SK-N-SH (cell line): ENCODE data around the gene VSIG2. TPM values are rescaled to one million over a fixed set of nuclear protein-coding genes. Genes with fewer than 3 reads are reported as not detected.
A peak's percentile ranks its signal among the peaks of the same experiment; 100 is the strongest.
"Not testable (repeated sequence)": the region's sequence is repeated elsewhere in the genome, so short reads cannot be mapped to it uniquely, and the experiment has no call there.

ENCODE experiments used
- CTCF ChIA-PET: fragments of 300-600, 350-600 bp; formaldehyde crosslinking; extraction: SDS; loops from one replicate; lab custom pipeline; 2021; lab: Yijun Ruan, JAX
- POLR2A ChIA-PET: fragments of 350-600 bp; sonication (Branson Sonifier 250); formaldehyde crosslinking; extraction: SDS; loops from one replicate; lab custom pipeline; 2020; ENCODE audit warnings: antibody characterized with exemption, inconsistent platforms; lab: Yijun Ruan, JAX
- DNase-seq: peaks from one replicate; pipeline ENCODE4 v3.0.0; 2012
- H2AFZ ChIP-seq: fragments of 200-600 bp; sonication (generic); 2 replicates; pipeline ENCODE4 v1.8.1; 2016; ENCODE audit warnings: antibody characterized with exemption, mild to moderate bottlenecking, low read depth
- H3F3A ChIP-seq: fragments of 200-600 bp; sonication (generic); replicated peaks from 2 replicates; pipeline ENCODE3; 2016; ENCODE audit warnings: antibody characterized with exemption, mild to moderate bottlenecking; ENCODE audit not compliant: insufficient read depth
- H3K27ac ChIP-seq, 2 experiments: fragments of 200-500 bp in 1 of 2; fragments of 200-600 bp in 1 of 2; sonication (Bioruptor generic) in 1 of 2; sonication (generic), shearing (Covaris generic) in 1 of 2; 2 replicates each; pipeline versions ENCODE4 v1.5.1 to v1.6.1; 2014 to 2016; ENCODE audit warnings: low read depth in 2 of 2, inconsistent platforms in 1 of 2, low read length in 1 of 2, mild to moderate bottlenecking in 1 of 2, mixed read lengths in 1 of 2
- H3K27me3 ChIP-seq: fragments of 200-600 bp; sonication (generic), shearing (Covaris generic); 2 replicates; pipeline ENCODE4 v1.6.1; 2016; ENCODE audit warnings: mixed run types; ENCODE audit not compliant: insufficient read depth
- H3K36me3 ChIP-seq, 2 experiments: fragments of 200-500 bp in 1 of 2; fragments of 200-600 bp in 1 of 2; sonication (Bioruptor generic) in 1 of 2; sonication (generic) in 1 of 2; replicated peaks in 1 of 2; 2 replicates each; pipeline versions ENCODE3 to v1.5.1; 2014 to 2016; ENCODE audit warnings: low read length in 1 of 2, mild to moderate bottlenecking in 1 of 2; ENCODE audit not compliant: insufficient read depth in 2 of 2, control insufficient read depth in 1 of 2
- H3K4me1 ChIP-seq, 2 experiments: fragments of 200-500 bp in 1 of 2; fragments of 200-600 bp in 1 of 2; sonication (Bioruptor generic) in 1 of 2; sonication (generic), shearing (Covaris generic) in 1 of 2; 2 replicates each; pipeline versions ENCODE4 v1.5.1 to v1.6.1; 2014 to 2016; ENCODE audit warnings: low read depth in 1 of 2, low read length in 1 of 2, mixed run types in 1 of 2; ENCODE audit not compliant: insufficient read depth in 2 of 2, control insufficient read depth in 1 of 2
- H3K4me2 ChIP-seq: fragments of 200-600 bp; sonication (generic), shearing (Covaris generic); 2 replicates; pipeline ENCODE4 v1.6.1; 2017; ENCODE audit warnings: mixed run types
- H3K4me3 ChIP-seq, 2 experiments: fragments of 200-500 bp in 1 of 2; fragments of 200-600 bp in 1 of 2; sonication (Bioruptor generic) in 1 of 2; sonication (generic), shearing (Covaris generic) in 1 of 2; 2 replicates each; pipeline versions ENCODE4 v1.5.1 to v1.8.1; 2014 to 2016; ENCODE audit warnings: low read depth in 2 of 2, inconsistent platforms in 1 of 2, low read length in 1 of 2, mild to moderate bottlenecking in 1 of 2, mixed read lengths in 1 of 2, moderate library complexity in 1 of 2
- H3K79me2 ChIP-seq: fragments of 200-600 bp; sonication (generic); 2 replicates; pipeline ENCODE4 v1.8.1; 2017; ENCODE audit warnings: mild to moderate bottlenecking; ENCODE audit not compliant: insufficient read depth
- H3K9ac ChIP-seq: fragments of 200-600 bp; sonication (generic); 2 replicates; pipeline ENCODE4 v1.6.1; 2017; ENCODE audit warnings: mixed run types
- H3K9me2 ChIP-seq: fragments of 200-600 bp; sonication (generic); 2 replicates; pipeline ENCODE4 v1.6.1; 2017; ENCODE audit warnings: mixed run types
- H3K9me3 ChIP-seq: fragments of 200-600 bp; sonication (generic); 2 replicates; pipeline ENCODE4 v1.6.1; 2017; ENCODE audit warnings: mixed run types, mild to moderate bottlenecking, moderate library complexity
- H4K20me1 ChIP-seq: fragments of 200-600 bp; sonication (generic); 2 replicates; pipeline ENCODE4 v1.6.1; 2017; ENCODE audit warnings: mild to moderate bottlenecking, mixed run types; ENCODE audit not compliant: insufficient read depth
- CTCF ChIP-seq: fragments of 200-600 bp; sonication (generic); IDR thresholded peaks from 2 replicates; pipeline ENCODE4 v1.6.1; 2017; ENCODE audit warnings: antibody characterized with exemption, mild to moderate bottlenecking, moderate library complexity
- EZH2phosphoT487 ChIP-seq: fragments of 200-600 bp; sonication (generic); IDR thresholded peaks from 2 replicates; pipeline ENCODE4 v1.6.1; 2017; ENCODE audit warnings: low read depth, mixed run types, mild to moderate bottlenecking, antibody characterized with exemption, moderate library complexity, borderline replicate concordance
- MEF2A ChIP-seq: IDR thresholded peaks from 2 replicates; pipeline ENCODE4 v1.4.0; 2012; ENCODE audit warnings: low read depth, borderline replicate concordance
- NFIC ChIP-seq: IDR thresholded peaks from 2 replicates; pipeline ENCODE4 v1.4.0; 2012; ENCODE audit warnings: borderline replicate concordance
- NRF1 ChIP-seq: IDR thresholded peaks from 2 replicates; pipeline ENCODE4 v1.6.1; 2012; ENCODE audit warnings: low read depth, mild to moderate bottlenecking, low read length
- RCOR1 ChIP-seq: fragments of 150-350 bp; IDR thresholded peaks from 2 replicates; pipeline ENCODE4 v1.6.1; 2017; ENCODE audit warnings: antibody characterized with exemption, low read length
- RFX5 ChIP-seq: IDR thresholded peaks from 2 replicates; pipeline ENCODE4 v1.6.1; 2012; ENCODE audit warnings: mild to moderate bottlenecking, improper control_type of control experiment, low read length
- SMC3 ChIP-seq: IDR thresholded peaks from 2 replicates; pipeline ENCODE4 v1.6.1; 2012; ENCODE audit warnings: low read depth, low read length, improper control_type of control experiment
- WGBS: methylation state at CpG from one replicate; pipeline ENCODE4 v1.1.6; 2017; ENCODE audit warnings: low lambda C conversion rate; 5-methylcytosine and 5-hydroxymethylcytosine counted together
- polyA plus RNA-seq, 3 experiments: library from polyadenylated mRNA; depleted of rRNA; stranded (reverse); fragments of >200 nt; gene quantifications; 2 replicates each; pipeline ENCODE4 v1.2.3, GENCODE V29; 2012

Gene VSIG2
- polyA plus RNA-seq, 1 of the 3 experiments (the other 2 are of a cell fraction) = not detected

- no peaks in the 10 kb centered on the region for H4K20me1 ChIP-seq
- no peak overlapping the region for H2AFZ ChIP-seq
- H3K27ac ChIP-seq = no peak overlapping the region
- H3K4me2 ChIP-seq = no peak overlapping the region
- no peaks in the 10 kb centered on the region for H3K9me3 ChIP-seq
- H3K27me3 ChIP-seq = no peaks in the 10 kb centered on the region
- H3K4me3 ChIP-seq = no peak overlapping the region
- no peaks in the 10 kb centered on the region for H3F3A ChIP-seq
- peak; percentile 16 for DNase-seq
- no peaks in the 10 kb centered on the region for H3K4me1 ChIP-seq
- no peaks in the 10 kb centered on the region for H3K9me2 ChIP-seq
- POLR2A ChIA-PET = interaction anchor here (1.1 kb wide), 1 partner anchor 22 kb away, joined by 4 read pairs; the partner anchor contains the start of gene MSANTD2
- TF ChIP-seq MEF2A (no peak), SMC3 (no peak), EZH2phosphoT487 (no peak), RFX5 (no peak), RCOR1 (no peak), CTCF (peak; percentile 35)
- H3K9ac ChIP-seq = no peak overlapping the region
- peaks cover 60% of the 10 kb centered on the region for H3K79me2 ChIP-seq
- whole genome bisulfite sequencing = 94% methylated on average over 2 of the region's 2 CpGs
- H3K36me3 ChIP-seq = peaks cover 7 to 14% of the 10 kb centered on the region in 2 experiments
- CTCF ChIA-PET = interaction anchor here (0.8 to 9.9 kb wide), 7 partner anchors 8 to 117 kb away, joined by 3 to 60 read pairs (median 4); partner anchors contain the start of gene ESAM
These were observed 26.2 kb upstream of the VSIG2 start for GRCh38 chr11:124778281-124778680.

DNA sequence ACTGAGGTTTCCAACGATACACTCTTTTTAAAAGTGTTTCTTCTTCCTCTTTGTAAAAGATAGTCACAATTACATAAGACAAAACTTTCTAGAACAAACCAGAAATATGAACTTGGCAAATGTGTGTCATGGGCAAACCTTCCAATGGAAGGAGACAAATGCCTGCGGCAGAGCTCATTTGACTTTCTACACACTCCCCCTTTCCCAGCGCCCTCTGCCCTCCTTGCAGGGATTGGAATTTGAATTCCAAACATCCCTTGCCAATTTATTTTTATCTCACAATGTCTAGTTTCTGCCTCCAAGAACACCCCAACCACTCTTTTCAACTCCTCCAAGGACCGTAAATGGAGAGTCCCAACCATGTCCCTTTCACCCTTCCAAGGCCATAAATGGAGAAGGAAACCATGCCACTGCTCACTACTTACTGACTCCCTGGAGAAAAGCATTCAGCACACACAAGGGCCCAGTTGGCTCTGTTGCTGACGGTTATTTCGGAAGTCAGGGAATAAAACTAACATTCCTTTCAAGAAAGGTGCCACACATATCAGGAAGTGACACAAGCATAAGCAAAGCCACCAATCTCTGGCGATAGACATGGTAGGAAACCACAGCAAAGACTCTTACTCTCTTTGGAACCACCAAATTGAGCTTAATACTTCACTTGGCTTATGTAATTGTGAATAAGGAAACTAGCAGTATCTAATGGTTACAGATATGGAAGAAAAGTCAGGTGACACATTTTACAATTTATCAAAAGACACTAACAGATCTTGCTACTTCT is 25.0 kb upstream of the VSIG2 start:
- POLR2A ChIA-PET = no interaction called here
- H4K20me1 ChIP-seq = no peaks in the 10 kb centered on the region
- no peaks in the 10 kb centered on the region for H3K27me3 ChIP-seq
- H3K4me1 ChIP-seq = no peaks in the 10 kb centered on the region
- H2AFZ ChIP-seq = no peak overlapping the region
- no peak overlapping the region for H3K27ac ChIP-seq
- no peak overlapping the region for H3K9ac ChIP-seq
- 99% methylated on average over 7 of the region's 7 CpGs for WGBS
- H3K9me2 ChIP-seq = no peaks in the 10 kb centered on the region
- peaks cover 7 to 21% of the 10 kb centered on the region in 2 experiments for H3K36me3 ChIP-seq
- TF ChIP-seq NFIC = no peak
- TF ChIP-seq NRF1 = no peak
- TF ChIP-seq, all 33 proteins: peak for 0
- H3K4me3 ChIP-seq = no peak overlapping the region
- CTCF ChIA-PET = interaction anchor here (0.8 to 9.9 kb wide), 5 partner anchors 10 to 116 kb away, joined by 3 to 60 read pairs (median 4); partner anchors contain the start of gene ESAM
- no peaks in the 10 kb centered on the region for H3F3A ChIP-seq
- no peaks in the 10 kb centered on the region for H3K9me3 ChIP-seq
- no peak for DNase-seq
- peaks cover 65% of the 10 kb centered on the region for H3K79me2 ChIP-seq
- H3K4me2 ChIP-seq = no peak overlapping the region

- H3K9ac ChIP-seq, H3K4me3 ChIP-seq, H2AFZ ChIP-seq, H3K9me2 ChIP-seq, H3K4me1 ChIP-seq, H3K9me3 ChIP-seq, H4K20me1 ChIP-seq, H3K27me3 ChIP-seq, POLR2A ChIA-PET, DNase-seq: not testable (repeated sequence)
- peaks cover 26% of the 10 kb centered on the region for H3F3A ChIP-seq
- CTCF ChIA-PET = interaction anchor here (0.7 to 9.9 kb wide), 6 partner anchors 8 to 150 kb away, joined by 3 to 60 read pairs (median 4); partner anchors contain the start of gene ESAM
- peaks cover 39 to 61% of the 10 kb centered on the region in 2 experiments for H3K36me3 ChIP-seq
- H3K4me2 ChIP-seq = 0 out of 2 replicates have a peak overlapping the region, but pooled peaks have one; percentile 16
- H3K27ac ChIP-seq = peak overlapping the region in 1 of 2 experiments; percentile 52; a peak in 2 of 4 replicates
- H3K79me2 ChIP-seq = peaks cover 27% of the 10 kb centered on the region
- WGBS = 98% methylated on average over 6 of the region's 6 CpGs
These were observed 18.9 kb upstream of the VSIG2 start for GRCh38 chr11:124770959-124771358.
